OCI-LY1 (cell line): ENCODE data around the gene CRTAC1.

Experiments
- H2AFZ ChIP-seq: fragments of 200-600 bp; sonication (generic), shearing (Covaris generic); 2 replicates; pipeline ENCODE4 v1.6.0; 2014; ENCODE audit warnings: antibody characterized with exemption, mild to moderate bottlenecking, low read length
- H3F3A ChIP-seq: fragments of 200-600 bp; sonication (generic), shearing (Covaris generic); 2 replicates; pipeline ENCODE4 v1.6.0; 2014; ENCODE audit warnings: mild to moderate bottlenecking, antibody characterized with exemption, low read length, moderate library complexity; ENCODE audit not compliant: insufficient read depth
- H3K27ac ChIP-seq: fragments of 200-600 bp; sonication (generic); 2 replicates; pipeline ENCODE4 v1.5.1; 2014; ENCODE audit warnings: low read length, mixed run types, mild to moderate bottlenecking, low read depth; ENCODE audit not compliant: poor library complexity, severe bottlenecking
- H3K27me3 ChIP-seq: fragments of 200-600 bp; sonication (generic); 2 replicates; pipeline ENCODE4 v1.6.0; 2014; ENCODE audit warnings: antibody characterized with exemption, mild to moderate bottlenecking, low read length, moderate library complexity; ENCODE audit not compliant: insufficient read depth
- H3K36me3 ChIP-seq: fragments of 200-600 bp; sonication (generic); 2 replicates; pipeline ENCODE4 v1.6.1; 2014; ENCODE audit warnings: mild to moderate bottlenecking, antibody characterized with exemption, low read length, moderate library complexity, mixed read lengths; ENCODE audit not compliant: insufficient read depth
- H3K4me1 ChIP-seq: fragments of 200-600 bp; sonication (generic); 2 replicates; pipeline ENCODE4 v1.5.1; 2014; ENCODE audit warnings: mild to moderate bottlenecking, low read length, moderate library complexity; ENCODE audit not compliant: insufficient read depth, severe bottlenecking
- H3K4me2 ChIP-seq: fragments of 200-600 bp; sonication (generic), shearing (Covaris generic); 2 replicates; pipeline ENCODE4 v1.6.1; 2014; ENCODE audit warnings: low read length
- H3K4me3 ChIP-seq: fragments of 200-600 bp; sonication (generic); 2 replicates; pipeline ENCODE4 v1.5.1; 2014; ENCODE audit warnings: low read length, low read depth, mild to moderate bottlenecking, mixed read lengths; ENCODE audit not compliant: poor library complexity, severe bottlenecking
- H3K79me2 ChIP-seq: fragments of 200-600 bp; shearing (Covaris generic); 2 replicates; pipeline ENCODE4 v1.6.1; 2016; ENCODE audit warnings: mixed run types, low read length, mixed read lengths; ENCODE audit not compliant: insufficient read depth
- H3K9ac ChIP-seq: fragments of 200-600 bp; sonication (generic), shearing (Covaris generic); 2 replicates; pipeline ENCODE4 v1.6.1; 2014; ENCODE audit warnings: mild to moderate bottlenecking, low read length, mixed read lengths
- H3K9me2 ChIP-seq: fragments of 200-600 bp; sonication (generic), shearing (Covaris generic); 2 replicates; pipeline ENCODE4 v1.6.1; 2014; ENCODE audit warnings: low read depth, mild to moderate bottlenecking, low read length, mixed read lengths
- H3K9me3 ChIP-seq: fragments of 200-600 bp; shearing (Covaris generic); 2 replicates; pipeline ENCODE4 v1.6.1; 2014; ENCODE audit warnings: low read length, mixed read lengths
- H4K20me1 ChIP-seq: fragments of 200-600 bp; sonication (generic), shearing (Covaris generic); 2 replicates; pipeline ENCODE4 v1.6.0; 2016; ENCODE audit warnings: mild to moderate bottlenecking, low read length; ENCODE audit not compliant: insufficient read depth
- CTCF ChIP-seq: fragments of 200-600 bp; sonication (generic), shearing (Covaris generic); IDR thresholded peaks from 2 replicates; pipeline ENCODE4 v1.5.1; 2017; ENCODE audit warnings: mild to moderate bottlenecking, antibody characterized with exemption, low read length, moderate library complexity, mixed read lengths
- EZH2 ChIP-seq: fragments of 200-600 bp; sonication (generic), shearing (Covaris generic); IDR thresholded peaks from 2 replicates; pipeline ENCODE4 v1.8.0; 2017; ENCODE audit warnings: borderline replicate concordance, mixed run types, mild to moderate bottlenecking, antibody characterized with exemption, low read length, moderate library complexity, mixed read lengths

CRTAC1 gene

GRCh38 chr10:97944772-97945171, 85.6 kb downstream of the CRTAC1 start:
- Histone ChIP-seq H3K4me3 (no peak overlapping the region), H2AFZ (no peak overlapping the region), H3K4me1 (no peaks in the 10 kb centered on the region), H3K9ac (no peak overlapping the region), H3K79me2 (no peaks in the 10 kb centered on the region), H3F3A (no peaks in the 10 kb centered on the region), H3K27ac (no peak overlapping the region), H3K9me2 (no peaks in the 10 kb centered on the region), H3K36me3 (no peaks in the 10 kb centered on the region), H4K20me1 (no peaks in the 10 kb centered on the region), H3K27me3 (no peaks in the 10 kb centered on the region), H3K9me3 (no peaks in the 10 kb centered on the region), H3K4me2 (no peak overlapping the region)
- TF ChIP-seq CTCF, result no peak
- no peak for TF ChIP-seq EZH2

- Histone ChIP-seq H3K9me2 (no peaks in the 10 kb centered on the region), H3K36me3 (no peaks in the 10 kb centered on the region), H3K9ac (no peak overlapping the region), H2AFZ (no peak overlapping the region), H3K9me3 (no peaks in the 10 kb centered on the region), H3K4me2 (no peak overlapping the region), H3K27ac (no peak overlapping the region), H3K27me3 (no peaks in the 10 kb centered on the region), H3F3A (no peaks in the 10 kb centered on the region), H3K4me3 (no peak overlapping the region), H4K20me1 (no peaks in the 10 kb centered on the region), H3K79me2 (no peaks in the 10 kb centered on the region), H3K4me1 (no peaks in the 10 kb centered on the region)
- TF ChIP-seq CTCF (no peak), EZH2 (no peak)
Observed at GRCh38 chr10:97943294-97943693, 87.1 kb downstream of the CRTAC1 start.

- Histone ChIP-seq H3K9me2 (no peaks in the 10 kb centered on the region), H3K27ac (no peak overlapping the region), H3K9ac (no peak overlapping the region), H3F3A (no peaks in the 10 kb centered on the region), H3K9me3 (no peaks in the 10 kb centered on the region), H3K4me1 (no peaks in the 10 kb centered on the region), H3K4me2 (no peak overlapping the region), H3K36me3 (no peaks in the 10 kb centered on the region), H2AFZ (no peak overlapping the region), H4K20me1 (no peaks in the 10 kb centered on the region), H3K4me3 (no peak overlapping the region), H3K27me3 (no peaks in the 10 kb centered on the region), H3K79me2 (no peaks in the 10 kb centered on the region)
- TF ChIP-seq CTCF (no peak), EZH2 (no peak)
Observed at GRCh38 chr10:97940534-97940933, 89.9 kb downstream of the CRTAC1 start.
